SK-N-SH treated with all-trans-retinoic acid at 6 μM for 48 hours (cell line): ENCODE measurements around the gene KIF14.

Source experiments
- BACH2 ChIP-seq: fragments of 250-450 bp; sonication (Bioruptor Pico); IDR thresholded peaks from 2 replicates; pipeline ENCODE4 v1.9.0; 2021; ENCODE audit warnings: mild to moderate bottlenecking, borderline replicate concordance
- RARB ChIP-seq: fragments of 250-450 bp; sonication (Bioruptor Pico); IDR thresholded peaks from 2 replicates; pipeline ENCODE4 v1.8.0; 2021; ENCODE audit warnings: mild to moderate bottlenecking, moderate library complexity
- SNAI2 ChIP-seq: fragments of 250-450 bp; sonication (Bioruptor Pico); IDR thresholded peaks from 2 replicates; pipeline ENCODE4 v1.5.0; 2020; ENCODE audit warnings: mild to moderate bottlenecking, moderate library complexity
- TCF4 ChIP-seq: fragments of 250-450 bp; sonication (Bioruptor Pico); IDR thresholded peaks from 2 replicates; pipeline ENCODE4 v1.8.0; 2021; ENCODE audit warnings: mild to moderate bottlenecking, moderate library complexity, borderline replicate concordance
- ZC3H10 ChIP-seq: fragments of 250-450 bp; sonication (Bioruptor Pico); IDR thresholded peaks from 2 replicates; pipeline ENCODE4 v1.5.1; 2021; ENCODE audit warnings: mild to moderate bottlenecking, moderate library complexity
- ZFP3 ChIP-seq: fragments of 250-450 bp; sonication (Bioruptor Pico); IDR thresholded peaks from 2 replicates; pipeline ENCODE4 v1.5.0; 2020; ENCODE audit warnings: mild to moderate bottlenecking, moderate library complexity
- ZNF70 ChIP-seq: fragments of 450-650 bp; formaldehyde crosslinking; IDR thresholded peaks from 2 replicates; pipeline ENCODE4 v1.5.0; 2020; ENCODE audit warnings: mild to moderate bottlenecking, moderate library complexity
- ZNF8 ChIP-seq: fragments of 450-650 bp; formaldehyde crosslinking; IDR thresholded peaks from 2 replicates; pipeline ENCODE4 v1.5.0; 2020; ENCODE audit warnings: mild to moderate bottlenecking, moderate library complexity
- TF ChIP-seq, protein P1 (sequence below): fragments of 250-450 bp; sonication (Bioruptor Pico); IDR thresholded peaks from 2 replicates; pipeline ENCODE4 v1.5.1; 2021; ENCODE audit warnings: mild to moderate bottlenecking, moderate library complexity
- TF ChIP-seq, protein P2 (sequence below): fragments of 250-450 bp; sonication (Bioruptor Pico); IDR thresholded peaks from 2 replicates; pipeline ENCODE4 v1.8.0; 2020; ENCODE audit warnings: mild to moderate bottlenecking, moderate library complexity, borderline replicate concordance
- TF ChIP-seq, protein P3 (sequence below): fragments of 250-450 bp; sonication (Bioruptor Pico); IDR thresholded peaks from 2 replicates; pipeline ENCODE4 v1.5.0; 2020; ENCODE audit warnings: mild to moderate bottlenecking, moderate library complexity

DNA sequence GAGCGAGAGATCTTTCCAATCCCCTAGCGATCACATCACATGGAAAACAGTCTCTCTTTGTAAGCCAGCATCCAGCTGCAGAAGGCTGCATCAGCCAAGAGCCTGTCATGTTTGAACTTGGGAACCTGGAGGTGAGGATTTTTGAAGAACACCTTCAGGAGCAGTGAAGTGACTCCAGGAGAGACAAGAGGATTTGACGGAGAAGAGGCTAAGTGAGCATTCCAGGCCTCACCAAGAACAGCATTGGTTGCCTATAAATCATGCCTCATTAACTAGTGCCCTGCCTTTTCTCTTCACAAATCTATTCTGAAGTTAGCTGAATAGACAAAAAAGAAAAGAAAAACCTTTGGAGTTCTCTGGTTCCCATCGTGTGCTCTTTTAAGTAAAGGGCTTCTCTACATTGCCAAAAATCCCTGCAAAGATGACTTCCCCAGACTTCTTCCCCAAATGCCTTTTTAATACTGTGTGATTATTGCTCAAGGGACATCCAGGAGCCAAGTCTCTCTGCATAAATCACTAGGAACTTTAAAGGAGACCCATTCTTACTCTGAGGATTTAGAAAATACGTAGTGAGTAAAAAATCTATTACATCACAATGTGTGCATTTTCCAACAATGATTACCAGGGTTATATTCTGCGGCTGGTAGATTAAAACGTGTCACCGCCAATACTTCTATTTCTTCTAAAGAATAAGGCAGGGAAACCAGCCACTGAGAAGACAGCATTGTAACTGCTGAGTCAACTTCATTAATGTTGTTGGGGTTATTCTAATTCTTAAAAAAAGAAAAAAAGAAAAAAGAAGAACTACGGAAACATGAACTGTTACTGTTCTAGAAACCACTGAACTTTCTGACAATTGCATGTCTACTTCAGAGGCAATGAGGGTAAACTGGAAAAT, 95.2 kb downstream of the KIF14 start:
- TF ChIP-seq, protein P1, sequence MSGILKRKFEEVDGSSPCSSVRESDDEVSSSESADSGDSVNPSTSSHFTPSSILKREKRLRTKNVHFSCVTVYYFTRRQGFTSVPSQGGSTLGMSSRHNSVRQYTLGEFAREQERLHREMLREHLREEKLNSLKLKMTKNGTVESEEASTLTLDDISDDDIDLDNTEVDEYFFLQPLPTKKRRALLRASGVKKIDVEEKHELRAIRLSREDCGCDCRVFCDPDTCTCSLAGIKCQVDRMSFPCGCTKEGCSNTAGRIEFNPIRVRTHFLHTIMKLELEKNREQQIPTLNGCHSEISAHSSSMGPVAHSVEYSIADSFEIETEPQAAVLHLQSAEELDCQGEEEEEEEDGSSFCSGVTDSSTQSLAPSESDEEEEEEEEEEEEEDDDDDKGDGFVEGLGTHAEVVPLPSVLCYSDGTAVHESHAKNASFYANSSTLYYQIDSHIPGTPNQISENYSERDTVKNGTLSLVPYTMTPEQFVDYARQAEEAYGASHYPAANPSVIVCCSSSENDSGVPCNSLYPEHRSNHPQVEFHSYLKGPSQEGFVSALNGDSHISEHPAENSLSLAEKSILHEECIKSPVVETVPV (CRISPR knock-in tag): no peak
- no peak; the same call in 1 of the 2 replicates for TF ChIP-seq ZC3H10 (CRISPR knock-in tag)
- no peak for TF ChIP-seq RARB (CRISPR knock-in tag)
- TF ChIP-seq, protein P2, sequence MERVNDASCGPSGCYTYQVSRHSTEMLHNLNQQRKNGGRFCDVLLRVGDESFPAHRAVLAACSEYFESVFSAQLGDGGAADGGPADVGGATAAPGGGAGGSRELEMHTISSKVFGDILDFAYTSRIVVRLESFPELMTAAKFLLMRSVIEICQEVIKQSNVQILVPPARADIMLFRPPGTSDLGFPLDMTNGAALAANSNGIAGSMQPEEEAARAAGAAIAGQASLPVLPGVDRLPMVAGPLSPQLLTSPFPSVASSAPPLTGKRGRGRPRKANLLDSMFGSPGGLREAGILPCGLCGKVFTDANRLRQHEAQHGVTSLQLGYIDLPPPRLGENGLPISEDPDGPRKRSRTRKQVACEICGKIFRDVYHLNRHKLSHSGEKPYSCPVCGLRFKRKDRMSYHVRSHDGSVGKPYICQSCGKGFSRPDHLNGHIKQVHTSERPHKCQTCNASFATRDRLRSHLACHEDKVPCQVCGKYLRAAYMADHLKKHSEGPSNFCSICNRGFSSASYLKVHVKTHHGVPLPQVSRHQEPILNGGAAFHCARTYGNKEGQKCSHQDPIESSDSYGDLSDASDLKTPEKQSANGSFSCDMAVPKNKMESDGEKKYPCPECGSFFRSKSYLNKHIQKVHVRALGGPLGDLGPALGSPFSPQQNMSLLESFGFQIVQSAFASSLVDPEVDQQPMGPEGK (CRISPR knock-in tag): no peak
- TF ChIP-seq BACH2 (CRISPR knock-in tag): no peak
- TF ChIP-seq ZNF70 (CRISPR knock-in tag): no peak
- TF ChIP-seq, protein P3, sequence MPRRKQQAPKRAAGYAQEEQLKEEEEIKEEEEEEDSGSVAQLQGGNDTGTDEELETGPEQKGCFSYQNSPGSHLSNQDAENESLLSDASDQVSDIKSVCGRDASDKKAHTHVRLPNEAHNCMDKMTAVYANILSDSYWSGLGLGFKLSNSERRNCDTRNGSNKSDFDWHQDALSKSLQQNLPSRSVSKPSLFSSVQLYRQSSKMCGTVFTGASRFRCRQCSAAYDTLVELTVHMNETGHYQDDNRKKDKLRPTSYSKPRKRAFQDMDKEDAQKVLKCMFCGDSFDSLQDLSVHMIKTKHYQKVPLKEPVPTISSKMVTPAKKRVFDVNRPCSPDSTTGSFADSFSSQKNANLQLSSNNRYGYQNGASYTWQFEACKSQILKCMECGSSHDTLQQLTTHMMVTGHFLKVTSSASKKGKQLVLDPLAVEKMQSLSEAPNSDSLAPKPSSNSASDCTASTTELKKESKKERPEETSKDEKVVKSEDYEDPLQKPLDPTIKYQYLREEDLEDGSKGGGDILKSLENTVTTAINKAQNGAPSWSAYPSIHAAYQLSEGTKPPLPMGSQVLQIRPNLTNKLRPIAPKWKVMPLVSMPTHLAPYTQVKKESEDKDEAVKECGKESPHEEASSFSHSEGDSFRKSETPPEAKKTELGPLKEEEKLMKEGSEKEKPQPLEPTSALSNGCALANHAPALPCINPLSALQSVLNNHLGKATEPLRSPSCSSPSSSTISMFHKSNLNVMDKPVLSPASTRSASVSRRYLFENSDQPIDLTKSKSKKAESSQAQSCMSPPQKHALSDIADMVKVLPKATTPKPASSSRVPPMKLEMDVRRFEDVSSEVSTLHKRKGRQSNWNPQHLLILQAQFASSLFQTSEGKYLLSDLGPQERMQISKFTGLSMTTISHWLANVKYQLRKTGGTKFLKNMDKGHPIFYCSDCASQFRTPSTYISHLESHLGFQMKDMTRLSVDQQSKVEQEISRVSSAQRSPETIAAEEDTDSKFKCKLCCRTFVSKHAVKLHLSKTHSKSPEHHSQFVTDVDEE: no peak
- TF ChIP-seq ZNF8 (CRISPR knock-in tag): no peak
- TF ChIP-seq TCF4 (CRISPR knock-in tag): no peak
- TF ChIP-seq ZFP3 (CRISPR knock-in tag): no peak
- TF ChIP-seq SNAI2: no peak
